GM19035 (cell line): ENCODE data around the gene ZC3H11A.
A peak's percentile ranks its signal among the peaks of the same experiment; 100 is the strongest.
"Not testable (repeated sequence)": the region's sequence is repeated elsewhere in the genome, so short reads cannot be mapped to it uniquely, and the experiment has no call there.

Experiments used
- ATAC-seq: cut with Tn5 transposase; IDR thresholded peaks from one replicate; pipeline ENCODE4 v1.9.1; 2021; ENCODE audit not compliant: unreplicated experiment

ZC3H11A gene

GRCh38 chr1:203795441-203796235, at the start of gene ZC3H11A, which contains the start of gene ZBED6:
Gene ZC3H11A, plus strand, starts transcription at chr1:203795623. Its CDS starts 21,448 bp downstream, at chr1:203817071.
Gene ZBED6, plus strand, starts transcription at chr1:203795623. Its CDS starts 1,900 bp downstream, at chr1:203797523.
- ATAC-seq = peak; percentile 96

- ATAC-seq = no peak
Measured at GRCh38 chr1:203746281-203746680, 49.1 kb upstream of the ZC3H11A start.

GRCh38 chr1:203751051-203751450, 44.4 kb upstream of the ZC3H11A start:
- no peak for ATAC-seq

- ATAC-seq = not testable (repeated sequence)
Measured at GRCh38 chr1:203751618-203752361, 43.6 kb upstream of the ZC3H11A start.

GRCh38 chr1:203754455-203754864, 41.0 kb upstream of the ZC3H11A start:
- ATAC-seq = peak; percentile 79

- ATAC-seq = no peak
Measured at GRCh38 chr1:203756036-203756435, 39.4 kb upstream of the ZC3H11A start.

GRCh38 chr1:203758749-203759148, 36.7 kb upstream of the ZC3H11A start:
- not testable (repeated sequence) for ATAC-seq

- no peak for ATAC-seq
Measured at GRCh38 chr1:203760506-203760905, 34.9 kb upstream of the ZC3H11A start.

- ATAC-seq = not testable (repeated sequence)
Measured at GRCh38 chr1:203761958-203762357, 33.5 kb upstream of the ZC3H11A start.

GRCh38 chr1:203763505-203763904, 31.9 kb upstream of the ZC3H11A start:
- no peak for ATAC-seq

- ATAC-seq = peak; percentile 28
Measured at GRCh38 chr1:203764105-203765028, 31.1 kb upstream of the ZC3H11A start.

GRCh38 chr1:203765029-203765837, 30.2 kb upstream of the ZC3H11A start, which contains the start of gene LAX1:
Gene LAX1, plus strand, starts transcription at chr1:203765183. Its CDS starts 383 bp downstream, at chr1:203765566.
- ATAC-seq = peak; percentile 87

GRCh38 chr1:203768256-203768655, 27.2 kb upstream of the ZC3H11A start:
- no peak for ATAC-seq

- no peak for ATAC-seq
Measured at GRCh38 chr1:203769505-203770343, 25.7 kb upstream of the ZC3H11A start.

- ATAC-seq = no peak
Measured at GRCh38 chr1:203771901-203772301, 23.5 kb upstream of the ZC3H11A start.

- ATAC-seq = no peak
Measured at GRCh38 chr1:203772836-203773235, 22.6 kb upstream of the ZC3H11A start.

GRCh38 chr1:203776636-203777035, 18.8 kb upstream of the ZC3H11A start:
- no peak for ATAC-seq

- ATAC-seq = no peak
Measured at GRCh38 chr1:203777596-203777995, 17.8 kb upstream of the ZC3H11A start.

GRCh38 chr1:203778146-203778545, 17.3 kb upstream of the ZC3H11A start:
- ATAC-seq = no peak
